ENCODE data around the gene GPR139.

GRCh38 chr16:19994466-19995170 lies 79.1 kb downstream of the GPR139 start:
- no peak for TF ChIP-seq EZH2 (IDR thresholded peaks at IDR 0.05; ENCODE audit: borderline replicate concordance, low read depth, low read length, poor library complexity, severe bottlenecking)
- TF ChIP-seq, protein P1, sequence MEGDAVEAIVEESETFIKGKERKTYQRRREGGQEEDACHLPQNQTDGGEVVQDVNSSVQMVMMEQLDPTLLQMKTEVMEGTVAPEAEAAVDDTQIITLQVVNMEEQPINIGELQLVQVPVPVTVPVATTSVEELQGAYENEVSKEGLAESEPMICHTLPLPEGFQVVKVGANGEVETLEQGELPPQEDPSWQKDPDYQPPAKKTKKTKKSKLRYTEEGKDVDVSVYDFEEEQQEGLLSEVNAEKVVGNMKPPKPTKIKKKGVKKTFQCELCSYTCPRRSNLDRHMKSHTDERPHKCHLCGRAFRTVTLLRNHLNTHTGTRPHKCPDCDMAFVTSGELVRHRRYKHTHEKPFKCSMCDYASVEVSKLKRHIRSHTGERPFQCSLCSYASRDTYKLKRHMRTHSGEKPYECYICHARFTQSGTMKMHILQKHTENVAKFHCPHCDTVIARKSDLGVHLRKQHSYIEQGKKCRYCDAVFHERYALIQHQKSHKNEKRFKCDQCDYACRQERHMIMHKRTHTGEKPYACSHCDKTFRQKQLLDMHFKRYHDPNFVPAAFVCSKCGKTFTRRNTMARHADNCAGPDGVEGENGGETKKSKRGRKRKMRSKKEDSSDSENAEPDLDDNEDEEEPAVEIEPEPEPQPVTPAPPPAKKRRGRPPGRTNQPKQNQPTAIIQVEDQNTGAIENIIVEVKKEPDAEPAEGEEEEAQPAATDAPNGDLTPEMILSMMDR (conservative IDR thresholded peaks at IDR 0.05; ENCODE audit: low read depth, low read length), result no peak
